GM21737 (cell line): ENCODE measurements around the gene SPATA9.

ENCODE experiments used
- ATAC-seq: cut with Tn5 transposase; IDR thresholded peaks from one replicate; pipeline ENCODE4 v1.9.1; 2021; ENCODE audit warnings: mild to moderate bottlenecking, moderate library complexity; ENCODE audit not compliant: unreplicated experiment

Gene SPATA9

GRCh38 chr5:95620870-95621838 is 61.6 kb downstream of the SPATA9 start:
- ATAC-seq: peak; percentile 43

GRCh38 chr5:95620030-95620869 is 62.5 kb downstream of the SPATA9 start, which contains the start of gene GPR150:
Gene GPR150 (plus strand): TSS chr5:95620087. CDS start chr5:95620276, 189 bp downstream.
- peak; percentile 77 for ATAC-seq

- no peak for ATAC-seq
Measured at GRCh38 chr5:95619514-95620029, 63.2 kb downstream of the SPATA9 start.

- ATAC-seq: no peak
Measured at GRCh38 chr5:95619096-95619495, 63.7 kb downstream of the SPATA9 start.

- no peak for ATAC-seq
Measured at GRCh38 chr5:95617057-95617456, 65.7 kb downstream of the SPATA9 start.

GRCh38 chr5:95615164-95615467 is 67.7 kb downstream of the SPATA9 start:
- no peak for ATAC-seq

- no peak for ATAC-seq
Measured at GRCh38 chr5:95613514-95613913, 69.3 kb downstream of the SPATA9 start.

- ATAC-seq: no peak
Measured at GRCh38 chr5:95611396-95611795, 71.4 kb downstream of the SPATA9 start.

- no peak for ATAC-seq
Measured at GRCh38 chr5:95610546-95610945, 72.2 kb downstream of the SPATA9 start.

- ATAC-seq: no peak
Measured at GRCh38 chr5:95609711-95610110, 73.1 kb downstream of the SPATA9 start.
